CD4-positive, CD25-positive, alpha-beta regulatory T cell (primary cell): Measurements from ENCODE around the gene PBRM1. TPM values are rescaled to one million over a fixed set of nuclear protein-coding genes. Genes with fewer than 3 reads are reported as not detected.

Source experiments
- ATAC-seq, 2 donors: fragments of 150-1000 bp; cut with Tn5 transposase; one replicate each; pipeline ENCODE4 v1.10.0; 2021; ENCODE audit warnings: low read depth in 2 of 2, moderate number of reproducible peaks in 2 of 2, moderate library complexity in 1 of 2
- DNase-seq, 3 donors: peaks; one replicate each; pipeline versions ENCODE4 v3.0.0 to v3.0.0-alpha.2; 2012 to 2022; ENCODE audit warnings: mixed read lengths in 1 of 3
- H3K27ac ChIP-seq: one replicate; pipeline ENCODE4 v1.7.0; 2013; ENCODE audit warnings: mild to moderate bottlenecking, low read length; ENCODE audit not compliant: insufficient read depth, poor library complexity, severe bottlenecking
- H3K27me3 ChIP-seq: one replicate; pipeline ENCODE4 v1.7.0; 2013; ENCODE audit warnings: low read length; ENCODE audit not compliant: control insufficient read depth, insufficient read depth
- H3K36me3 ChIP-seq: one replicate; pipeline ENCODE4 v1.7.0; 2013; ENCODE audit warnings: mild to moderate bottlenecking, low read length, moderate library complexity; ENCODE audit not compliant: control insufficient read depth, insufficient read depth
- H3K4me1 ChIP-seq: 2 replicates; pipeline ENCODE4 v1.7.0; 2013; ENCODE audit warnings: mild to moderate bottlenecking, low read length; ENCODE audit not compliant: insufficient read depth, control insufficient read depth, poor library complexity, severe bottlenecking
- H3K4me3 ChIP-seq: one replicate; pipeline ENCODE4 v1.7.0; 2013; ENCODE audit warnings: low read depth, mild to moderate bottlenecking, low read length, moderate library complexity
- H3K9me3 ChIP-seq, 2 experiments: 1 replicate in 1 of 2; 2 replicates in 1 of 2; pipeline ENCODE4 v1.7.0; 2013; ENCODE audit warnings: low read length in 2 of 2, mild to moderate bottlenecking in 1 of 2, moderate library complexity in 1 of 2; ENCODE audit not compliant: control insufficient read depth in 2 of 2
- H3K27ac Mint-ChIP-seq, 3 donors: one replicate each; pipeline ENCODE4 v1.8.0; 2020 to 2022; ENCODE audit warnings: mild to moderate bottlenecking in 3 of 3, mixed read lengths in 3 of 3, moderate library complexity in 2 of 3
- H3K27me3 Mint-ChIP-seq: one replicate; pipeline ENCODE4 v1.8.0; 2022; ENCODE audit warnings: mild to moderate bottlenecking, mixed read lengths
- H3K36me3 Mint-ChIP-seq: one replicate; pipeline ENCODE4 v1.8.0; 2020; ENCODE audit warnings: mixed read lengths
- H3K4me1 Mint-ChIP-seq, 4 donors: one replicate each; pipeline ENCODE4 v1.8.0; 2020 to 2022; ENCODE audit warnings: mixed read lengths in 4 of 4, mild to moderate bottlenecking in 1 of 4
- H3K4me3 Mint-ChIP-seq, 4 donors: one replicate each; pipeline ENCODE4 v1.8.0; 2020 to 2022; ENCODE audit warnings: mild to moderate bottlenecking in 4 of 4, mixed read lengths in 4 of 4, moderate library complexity in 3 of 4
- H3K9me3 Mint-ChIP-seq, 7 donors: one replicate each; pipeline ENCODE4 v1.8.0; 2020 to 2022; ENCODE audit warnings: mixed read lengths in 7 of 7, mild to moderate bottlenecking in 3 of 7, moderate library complexity in 2 of 7
- polyA plus RNA-seq, 4 donors: library from polyadenylated mRNA; unstranded; fragments of 300-500 nt; fragmentation: Illumina TruSeq; gene quantifications; one replicate each; pipeline ENCODE4 v1.2.3, GENCODE V29; 2021
- total RNA-seq: library from RNA; stranded (reverse); gene quantifications from one replicate; pipeline ENCODE4 v1.2.3, GENCODE V29; 2022

The PBRM1 gene
- total and polyA plus RNA-seq, 5 donors from 2014 or later: 58.7 to 73.4 (median 66.4) TPM

- H3K4me3 Mint-ChIP-seq: no peak overlapping the region
- Histone ChIP-seq H3K27ac (no peak overlapping the region), H3K27me3 (no peaks in the 10 kb centered on the region), H3K36me3 (no peaks in the 10 kb centered on the region), H3K4me3 (no peak overlapping the region), H3K9me3 (no peaks in the 10 kb centered on the region), H3K4me1 (no peaks in the 10 kb centered on the region)
- peak overlapping the region in 1 of 3 donors; percentile 29 for H3K27ac Mint-ChIP-seq
- no peak for DNase-seq
- no peaks in the 10 kb centered on the region for H3K36me3 Mint-ChIP-seq
- H3K4me1 Mint-ChIP-seq: no peaks in the 10 kb centered on the region
- no peak for ATAC-seq
- peaks cover 0 to 2% (median 0%) of the 10 kb centered on the region in 7 donors for H3K9me3 Mint-ChIP-seq
- H3K27me3 Mint-ChIP-seq: no peaks in the 10 kb centered on the region
These were observed 162.1 kb downstream of the PBRM1 start for GRCh38 chr3:52523386-52524257.

DNA sequence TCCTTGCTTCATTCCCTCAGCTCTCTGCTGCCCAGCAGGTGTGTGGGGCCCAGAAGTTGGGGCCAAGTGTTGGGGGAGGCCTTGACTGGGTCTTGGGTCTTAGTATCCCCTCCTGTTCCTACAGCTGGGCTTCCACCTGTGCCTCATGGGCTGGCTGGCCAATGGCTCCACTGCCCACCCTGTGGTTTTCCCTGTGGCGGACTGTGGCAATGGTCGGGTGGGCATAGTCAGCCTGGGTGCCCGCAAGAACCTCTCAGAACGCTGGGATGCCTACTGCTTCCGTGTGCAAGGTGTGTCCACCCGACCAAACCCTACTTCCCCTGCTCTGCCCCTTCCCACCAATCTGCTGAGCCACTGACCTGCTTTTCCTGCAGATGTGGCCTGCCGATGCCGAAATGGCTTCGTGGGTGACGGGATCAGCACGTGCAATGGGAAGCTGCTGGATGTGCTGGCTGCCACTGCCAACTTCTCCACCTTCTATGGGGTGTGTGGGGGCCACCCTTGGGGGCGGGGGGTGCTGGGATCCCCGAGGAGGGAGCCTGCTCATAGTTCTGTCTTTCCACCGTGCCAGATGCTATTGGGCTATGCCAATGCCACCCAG, 163.0 kb downstream of the PBRM1 start:
- H3K4me1 ChIP-seq: no peaks in the 10 kb centered on the region
- DNase-seq: no peak
- H3K36me3 Mint-ChIP-seq: no peaks in the 10 kb centered on the region
- H3K36me3 ChIP-seq: no peaks in the 10 kb centered on the region
- no peaks in the 10 kb centered on the region for H3K9me3 ChIP-seq
- no peaks in the 10 kb centered on the region for H3K27me3 Mint-ChIP-seq
- peaks cover 0 to 2% (median 0%) of the 10 kb centered on the region in 7 donors for H3K9me3 Mint-ChIP-seq
- no peaks in the 10 kb centered on the region for H3K4me1 Mint-ChIP-seq
- no peak for ATAC-seq
- no peak overlapping the region for H3K4me3 Mint-ChIP-seq
- H3K27ac ChIP-seq: no peak overlapping the region
- H3K4me3 ChIP-seq: no peak overlapping the region
- H3K27me3 ChIP-seq: no peaks in the 10 kb centered on the region
- H3K27ac Mint-ChIP-seq: no peak overlapping the region

DNA sequence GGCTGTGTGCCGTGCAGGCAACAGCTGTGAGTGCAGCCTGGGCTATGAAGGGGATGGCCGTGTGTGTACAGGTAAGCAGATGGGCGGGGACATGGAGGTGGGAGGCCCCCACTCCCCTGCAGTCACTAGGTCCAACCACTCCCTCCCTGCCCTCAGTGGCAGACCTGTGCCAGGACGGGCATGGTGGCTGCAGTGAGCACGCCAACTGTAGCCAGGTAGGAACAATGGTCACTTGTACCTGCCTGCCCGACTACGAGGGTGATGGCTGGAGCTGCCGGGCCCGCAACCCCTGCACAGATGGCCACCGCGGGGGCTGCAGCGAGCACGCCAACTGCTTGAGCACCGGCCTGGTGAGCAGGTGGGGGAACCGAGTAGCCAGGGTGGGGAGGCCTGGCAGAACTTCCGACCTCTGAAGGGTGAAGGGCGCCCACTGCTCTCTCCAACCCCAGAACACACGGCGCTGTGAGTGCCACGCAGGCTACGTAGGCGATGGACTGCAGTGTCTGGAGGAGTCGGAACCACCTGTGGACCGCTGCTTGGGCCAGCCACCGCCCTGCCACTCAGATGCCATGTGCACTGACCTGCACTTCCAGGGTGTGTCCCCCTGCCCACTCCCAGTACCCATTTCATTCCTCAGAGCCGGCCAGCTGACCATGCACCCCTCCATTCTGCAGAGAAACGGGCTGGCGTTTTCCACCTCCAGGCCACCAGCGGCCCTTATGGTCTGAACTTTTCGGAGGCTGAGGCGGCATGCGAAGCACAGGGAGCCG, 163.6 kb downstream of the PBRM1 start:
- Histone ChIP-seq H3K27ac (no peak overlapping the region), H3K4me1 (no peaks in the 10 kb centered on the region), H3K4me3 (no peak overlapping the region), H3K9me3 (no peaks in the 10 kb centered on the region), H3K27me3 (no peaks in the 10 kb centered on the region), H3K36me3 (no peaks in the 10 kb centered on the region)
- H3K9me3 Mint-ChIP-seq: peaks cover 0 to 2% (median 0%) of the 10 kb centered on the region in 7 donors
- ATAC-seq (no peak), DNase-seq (no peak)
- no peaks in the 10 kb centered on the region for H3K4me1 Mint-ChIP-seq
- H3K27ac Mint-ChIP-seq: no peak overlapping the region
- no peaks in the 10 kb centered on the region for H3K27me3 Mint-ChIP-seq
- H3K36me3 Mint-ChIP-seq: no peaks in the 10 kb centered on the region
- H3K4me3 Mint-ChIP-seq: no peak overlapping the region

- Histone ChIP-seq H3K9me3 (no peaks in the 10 kb centered on the region), H3K27me3 (no peaks in the 10 kb centered on the region), H3K36me3 (no peaks in the 10 kb centered on the region), H3K4me1 (no peaks in the 10 kb centered on the region), H3K4me3 (no peak overlapping the region), H3K27ac (no peak overlapping the region)
- DNase-seq (no peak), ATAC-seq (no peak)
- H3K9me3 Mint-ChIP-seq: peaks cover 0 to 2% (median 0%) of the 10 kb centered on the region in 7 donors
- H3K27ac Mint-ChIP-seq: no peak overlapping the region
- H3K4me3 Mint-ChIP-seq: no peak overlapping the region
- H3K4me1 Mint-ChIP-seq: no peaks in the 10 kb centered on the region
- H3K27me3 Mint-ChIP-seq: no peaks in the 10 kb centered on the region
- no peaks in the 10 kb centered on the region for H3K36me3 Mint-ChIP-seq
These were observed 164.3 kb downstream of the PBRM1 start for GRCh38 chr3:52521488-52521824.

DNA sequence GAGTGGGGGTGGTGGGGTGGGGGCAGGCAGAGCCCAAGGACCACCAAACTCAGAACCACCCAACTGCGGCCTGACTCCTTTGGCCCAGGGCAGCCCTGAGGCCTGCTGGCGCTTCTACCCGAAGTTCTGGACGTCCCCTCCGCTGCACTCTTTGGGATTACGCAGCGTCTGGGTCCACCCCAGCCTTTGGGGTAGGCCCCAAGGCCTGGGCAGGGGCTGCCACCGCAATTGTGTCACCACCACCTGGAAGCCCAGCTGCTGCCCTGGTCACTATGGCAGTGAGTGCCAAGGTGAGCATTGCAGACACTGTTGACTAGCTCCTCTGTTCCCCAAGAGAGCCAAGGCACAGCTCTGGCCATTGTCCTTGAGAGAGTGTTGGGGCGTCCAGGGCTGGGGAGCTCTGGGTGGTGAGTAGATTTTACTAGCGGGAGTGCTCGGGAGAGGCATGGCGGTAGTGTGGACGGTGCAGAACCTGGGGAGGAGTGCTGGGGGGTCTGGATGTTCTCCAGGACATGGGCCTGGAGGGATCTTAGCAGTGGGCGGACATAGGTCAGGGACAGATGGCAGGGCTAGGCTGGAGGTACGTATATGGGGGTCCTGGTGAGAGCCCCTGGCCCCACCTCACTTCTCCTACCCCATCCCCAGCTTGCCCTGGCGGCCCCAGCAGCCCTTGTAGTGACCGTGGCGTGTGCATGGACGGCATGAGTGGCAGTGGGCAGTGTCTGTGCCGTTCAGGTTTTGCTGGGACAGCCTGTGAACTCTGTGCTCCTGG, 164.8 kb downstream of the PBRM1 start:
- H3K4me1 ChIP-seq: no peaks in the 10 kb centered on the region
- no peaks in the 10 kb centered on the region for H3K4me1 Mint-ChIP-seq
- H3K27me3 Mint-ChIP-seq: no peaks in the 10 kb centered on the region
- no peaks in the 10 kb centered on the region for H3K27me3 ChIP-seq
- H3K9me3 Mint-ChIP-seq: peaks cover 0 to 2% (median 0%) of the 10 kb centered on the region in 7 donors
- no peak overlapping the region for H3K4me3 ChIP-seq
- no peaks in the 10 kb centered on the region for H3K36me3 Mint-ChIP-seq
- no peak overlapping the region for H3K27ac Mint-ChIP-seq
- no peaks in the 10 kb centered on the region for H3K36me3 ChIP-seq
- H3K4me3 Mint-ChIP-seq: no peak overlapping the region
- ATAC-seq: no peak
- H3K27ac ChIP-seq: no peak overlapping the region
- DNase-seq: no peak
- H3K9me3 ChIP-seq: no peaks in the 10 kb centered on the region

GRCh38 chr3:52520141-52520667, 165.5 kb downstream of the PBRM1 start:
- no peaks in the 10 kb centered on the region for H3K36me3 Mint-ChIP-seq
- ATAC-seq: no peak

GRCh38 chr3:52519445-52520140, 166.1 kb downstream of the PBRM1 start:
- no peak for ATAC-seq
- no peak overlapping the region for H3K4me3 ChIP-seq
- Mint-ChIP-seq H3K4me1 (no peaks in the 10 kb centered on the region), H3K36me3 (no peaks in the 10 kb centered on the region), H3K27me3 (no peaks in the 10 kb centered on the region), H3K27ac (no peak overlapping the region), H3K4me3 (no peak overlapping the region), H3K9me3 (peaks cover 0 to 2% (median 0%) of the 10 kb centered on the region in 7 donors)
- H3K9me3 ChIP-seq: no peaks in the 10 kb centered on the region
- H3K27me3 ChIP-seq: no peaks in the 10 kb centered on the region
- no peak overlapping the region for H3K27ac ChIP-seq
- no peaks in the 10 kb centered on the region for H3K4me1 ChIP-seq
- H3K36me3 ChIP-seq: no peaks in the 10 kb centered on the region
- no peak for DNase-seq

More at GRCh38 chr3:52520141-52520667, 165.5 kb downstream of the PBRM1 start:
- H3K9me3 ChIP-seq: no peaks in the 10 kb centered on the region
- H3K4me3 ChIP-seq: no peak overlapping the region
- no peaks in the 10 kb centered on the region for H3K36me3 ChIP-seq
- DNase-seq: no peak
- H3K4me3 Mint-ChIP-seq: no peak overlapping the region
- no peak overlapping the region for H3K27ac Mint-ChIP-seq
- H3K27me3 ChIP-seq: no peaks in the 10 kb centered on the region
- H3K27ac ChIP-seq: no peak overlapping the region
- H3K9me3 Mint-ChIP-seq: peaks cover 0 to 2% (median 0%) of the 10 kb centered on the region in 7 donors
- H3K4me1 Mint-ChIP-seq: no peaks in the 10 kb centered on the region
- H3K27me3 Mint-ChIP-seq: no peaks in the 10 kb centered on the region
- no peaks in the 10 kb centered on the region for H3K4me1 ChIP-seq
